CD4-positive, alpha-beta T cell treated with Interleukin-15 for 1 hour (primary cell): ENCODE results near the gene UBALD1.
A peak's percentile ranks its signal among the peaks of the same experiment; 100 is the strongest.

ENCODE experiments used
- DNase-seq: peaks from one replicate; pipeline ENCODE4 v3.0.0-alpha.2; 2020

UBALD1 gene

DNA sequence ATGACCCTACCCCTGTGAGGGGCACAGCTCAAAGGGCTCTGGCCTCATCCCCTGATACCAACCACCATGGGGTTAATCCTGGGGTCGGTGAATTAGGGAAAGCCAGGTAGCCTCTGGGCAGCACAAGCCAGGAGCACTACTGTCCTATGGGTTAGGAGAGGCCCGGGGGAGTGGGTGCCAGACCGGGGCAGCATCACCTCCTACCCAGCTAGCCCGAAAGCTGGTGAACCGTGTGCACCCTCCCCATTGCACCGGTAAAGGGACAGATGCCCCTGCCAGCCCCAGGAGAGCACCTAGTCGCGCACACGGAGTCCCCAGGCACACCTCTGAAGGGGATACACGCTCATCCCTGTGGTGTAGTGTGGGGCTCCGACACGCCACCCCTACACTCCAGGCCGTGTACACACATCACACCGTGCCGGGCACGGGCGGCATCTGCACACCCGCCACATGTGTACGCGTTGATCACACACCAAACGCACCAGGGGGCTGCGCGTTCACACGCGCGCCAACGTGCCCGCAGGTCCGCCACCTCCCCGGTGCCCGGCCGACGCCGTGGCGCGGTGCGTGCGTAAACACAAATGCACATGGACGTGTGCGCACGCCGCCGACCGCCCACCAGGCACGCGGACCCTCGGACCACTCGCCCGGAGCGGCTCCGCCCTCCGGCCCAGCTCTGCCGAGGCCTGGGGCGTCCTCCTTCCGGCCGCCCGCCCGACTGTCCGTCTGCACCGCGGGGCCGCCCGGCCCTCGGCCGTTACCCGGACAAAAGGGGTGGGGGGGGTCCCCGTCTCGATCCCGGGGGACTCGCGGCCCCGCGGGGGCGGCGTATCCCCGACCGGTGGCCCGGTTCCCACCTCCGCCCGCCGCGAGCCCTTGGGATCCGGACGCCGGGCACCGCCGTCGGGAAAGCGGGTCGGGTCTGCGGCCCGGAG lies 785 bp downstream of the UBALD1 start:
- DNase-seq: peak; percentile 24

DNA sequence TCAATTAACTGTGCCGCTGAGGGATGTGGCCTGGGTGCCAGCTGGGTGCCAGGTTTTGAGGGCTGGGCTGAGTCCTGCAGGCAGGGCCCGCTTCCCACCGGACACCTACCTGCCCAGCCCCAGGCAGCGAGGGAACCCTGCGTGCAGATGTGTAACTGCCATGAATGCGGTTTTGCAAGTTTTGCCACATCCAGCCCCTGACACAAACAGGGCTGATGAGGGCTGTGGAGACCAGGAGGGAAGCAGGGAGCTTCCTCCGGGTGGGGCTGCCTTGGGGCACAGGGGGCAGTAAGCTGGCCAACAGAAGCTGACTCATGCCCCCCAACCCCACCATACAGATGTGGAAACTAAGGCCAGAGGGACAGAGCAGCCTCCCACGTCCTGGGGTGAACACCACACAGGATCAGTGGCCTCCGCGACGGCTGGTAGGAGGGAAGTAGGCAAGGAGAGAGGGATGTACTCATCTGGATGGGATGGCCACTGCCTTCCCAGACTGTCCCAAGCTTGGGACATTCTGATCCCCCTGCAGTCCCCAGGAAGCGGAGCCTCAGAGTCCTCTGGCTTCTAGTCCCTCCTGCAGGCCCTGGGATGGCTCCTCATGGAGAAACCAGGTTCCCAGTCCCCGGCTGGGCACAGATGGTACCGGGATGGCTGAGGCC lies 1.6 kb downstream of the UBALD1 start:
- DNase-seq: no peak

DNA sequence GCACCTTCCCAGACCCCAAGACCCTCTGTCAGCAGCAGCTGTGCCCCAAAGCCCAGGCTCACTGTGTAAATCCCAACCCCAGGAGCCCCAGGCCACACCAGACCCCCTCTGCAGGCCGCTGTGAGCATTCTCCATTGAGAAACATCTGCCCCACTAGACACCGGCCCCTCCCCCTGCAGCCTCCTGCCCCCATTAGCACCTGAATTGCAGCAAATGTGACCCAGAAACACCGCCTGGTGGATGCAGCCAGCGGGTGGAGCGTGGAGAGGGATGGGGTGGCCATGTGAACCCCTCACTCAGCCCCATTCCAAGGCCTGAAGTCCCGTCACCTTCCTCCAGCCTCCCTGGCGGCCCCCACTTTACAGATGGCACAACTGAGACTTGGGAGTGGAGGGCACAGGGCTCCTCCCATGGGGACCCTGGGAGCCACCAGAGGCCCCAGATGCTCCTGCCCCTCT lies 2.2 kb downstream of the UBALD1 start:
- no peak for DNase-seq

DNA sequence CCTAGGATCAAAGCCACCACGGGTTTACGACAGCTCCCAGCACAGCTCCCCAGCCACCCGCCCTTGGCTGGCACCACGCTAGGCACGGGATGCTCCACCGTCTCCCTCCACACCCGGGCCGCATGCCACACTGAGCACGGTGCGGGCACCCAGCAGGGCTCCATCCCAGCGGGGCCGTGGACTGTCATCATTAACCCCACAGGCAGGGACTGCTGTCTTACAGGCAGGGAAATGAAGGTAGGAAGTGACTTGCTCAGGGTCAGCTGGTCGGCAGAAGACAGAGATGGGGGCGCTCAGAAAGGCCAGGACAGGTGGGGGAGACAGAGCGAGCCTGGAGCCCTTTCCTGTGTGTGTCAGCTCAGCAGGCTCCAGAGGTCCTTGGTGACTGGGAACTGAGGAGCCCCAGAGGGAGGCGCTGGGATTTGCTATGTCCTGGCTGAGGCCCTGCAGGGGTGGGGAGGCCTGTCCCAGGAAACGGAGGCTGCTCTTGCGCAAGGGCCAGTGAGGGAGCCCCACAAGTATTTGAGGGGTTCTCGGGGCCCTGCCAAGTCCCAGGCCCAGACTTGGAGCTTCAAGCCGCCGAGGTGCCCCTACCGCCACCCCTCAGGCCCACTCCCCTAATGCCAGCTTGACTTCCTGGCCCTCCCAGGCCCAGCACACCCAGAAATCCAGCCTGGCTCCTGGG lies 3.2 kb downstream of the UBALD1 start:
- DNase-seq: no peak

DNA sequence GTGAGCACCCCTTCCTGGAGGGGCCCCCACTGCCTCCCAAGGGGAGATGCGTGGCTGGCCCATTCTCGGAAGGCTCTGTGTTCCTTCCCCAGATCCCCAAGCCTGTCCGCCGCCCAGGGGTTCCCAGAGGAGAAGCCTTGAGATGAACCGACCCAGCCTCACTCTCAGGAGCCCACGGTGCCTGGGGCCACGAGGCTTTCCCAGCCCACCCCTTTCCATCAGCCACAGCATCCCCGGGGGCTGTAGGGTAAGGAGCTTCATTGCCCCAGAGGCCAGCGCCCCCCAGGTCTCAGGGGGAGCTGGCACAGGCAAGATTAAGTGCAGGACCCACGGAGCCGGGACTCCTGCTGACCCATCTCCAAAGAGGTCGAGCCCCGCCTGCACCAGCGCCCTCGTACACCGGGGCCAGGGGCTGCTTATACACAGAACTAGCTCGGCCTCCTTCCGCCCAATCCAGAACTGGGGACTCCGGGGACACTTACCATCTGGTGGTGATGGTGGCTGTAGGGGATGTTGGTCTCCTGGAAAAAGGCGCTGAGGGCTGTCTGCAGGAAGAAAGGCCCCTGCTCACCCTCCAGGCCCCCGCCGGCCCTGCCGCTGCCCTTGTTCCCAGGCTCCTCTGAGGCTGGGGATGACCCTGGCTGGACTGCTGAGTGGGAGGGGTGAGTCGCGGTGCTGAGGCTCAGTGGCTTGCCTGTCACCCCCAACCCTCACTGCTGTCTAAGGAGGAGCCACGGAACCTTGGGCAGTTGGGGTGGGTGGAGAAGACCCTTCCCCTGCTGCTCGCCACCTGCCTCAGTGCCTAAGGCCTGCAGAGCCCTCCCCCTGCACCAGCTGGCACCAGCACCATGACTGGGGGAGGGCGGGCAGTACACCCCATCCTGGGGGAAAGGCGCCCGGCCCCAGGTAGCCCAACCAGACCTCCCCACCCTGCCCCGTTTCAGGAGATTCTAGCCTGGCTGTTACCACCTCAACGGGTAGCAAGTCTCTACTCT lies 4.4 kb downstream of the UBALD1 start:
- no peak for DNase-seq

DNA sequence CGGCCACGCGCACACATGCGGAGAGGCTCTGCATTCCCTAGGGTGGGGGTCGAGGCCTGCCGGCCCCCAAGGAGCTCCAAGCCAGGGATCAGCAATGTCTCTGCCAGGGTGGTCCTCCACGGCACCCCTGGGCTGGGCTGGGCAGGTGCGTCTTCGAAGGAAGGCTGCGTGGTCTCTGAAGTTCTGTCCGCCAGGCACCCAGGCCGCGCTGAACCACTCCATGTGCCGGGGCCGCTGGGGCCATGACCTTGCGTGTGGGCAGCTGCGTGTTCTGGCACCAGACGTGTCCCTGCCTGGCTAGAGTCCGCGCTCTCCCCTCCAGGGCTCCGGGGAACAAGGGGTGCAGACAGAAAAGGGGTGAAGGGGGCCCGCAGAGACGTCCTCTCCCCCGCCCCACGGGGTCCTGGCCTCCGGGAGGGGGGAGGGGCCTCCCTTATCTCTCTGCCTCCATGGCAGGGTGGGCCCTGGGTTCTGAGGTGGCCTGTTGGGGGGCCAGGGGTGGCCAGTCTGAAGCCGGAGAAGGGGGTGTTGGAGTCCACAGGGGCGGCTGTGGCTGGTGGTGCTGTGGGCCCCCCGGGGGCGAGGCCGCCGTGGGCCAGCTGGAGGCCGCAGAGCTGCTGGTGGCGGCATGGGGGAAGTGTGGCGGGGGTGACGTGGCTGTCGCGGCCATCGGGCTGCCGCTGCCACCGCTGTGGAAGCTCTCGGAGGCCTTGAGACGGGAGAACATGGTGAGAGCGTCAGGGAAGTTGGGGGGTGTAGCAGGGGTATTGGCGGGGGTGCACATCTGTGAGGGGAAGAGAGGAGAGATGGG lies 5.3 kb downstream of the UBALD1 start:
- no peak for DNase-seq

DNA sequence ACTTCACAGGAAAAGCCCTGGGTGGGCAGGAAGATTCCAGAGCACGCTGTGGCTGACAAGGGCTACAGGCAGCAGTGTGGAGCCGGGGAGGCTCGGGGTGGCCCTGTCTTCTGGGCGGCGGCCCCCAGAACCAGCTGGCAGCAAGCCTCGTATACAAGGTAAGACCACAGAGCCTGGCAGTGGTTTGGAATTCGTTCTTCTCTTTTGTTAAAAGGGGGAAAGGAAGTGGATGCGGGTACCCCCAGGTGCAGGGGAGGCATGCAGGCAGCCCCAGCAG lies 6.0 kb downstream of the UBALD1 start:
- no peak for DNase-seq

DNA sequence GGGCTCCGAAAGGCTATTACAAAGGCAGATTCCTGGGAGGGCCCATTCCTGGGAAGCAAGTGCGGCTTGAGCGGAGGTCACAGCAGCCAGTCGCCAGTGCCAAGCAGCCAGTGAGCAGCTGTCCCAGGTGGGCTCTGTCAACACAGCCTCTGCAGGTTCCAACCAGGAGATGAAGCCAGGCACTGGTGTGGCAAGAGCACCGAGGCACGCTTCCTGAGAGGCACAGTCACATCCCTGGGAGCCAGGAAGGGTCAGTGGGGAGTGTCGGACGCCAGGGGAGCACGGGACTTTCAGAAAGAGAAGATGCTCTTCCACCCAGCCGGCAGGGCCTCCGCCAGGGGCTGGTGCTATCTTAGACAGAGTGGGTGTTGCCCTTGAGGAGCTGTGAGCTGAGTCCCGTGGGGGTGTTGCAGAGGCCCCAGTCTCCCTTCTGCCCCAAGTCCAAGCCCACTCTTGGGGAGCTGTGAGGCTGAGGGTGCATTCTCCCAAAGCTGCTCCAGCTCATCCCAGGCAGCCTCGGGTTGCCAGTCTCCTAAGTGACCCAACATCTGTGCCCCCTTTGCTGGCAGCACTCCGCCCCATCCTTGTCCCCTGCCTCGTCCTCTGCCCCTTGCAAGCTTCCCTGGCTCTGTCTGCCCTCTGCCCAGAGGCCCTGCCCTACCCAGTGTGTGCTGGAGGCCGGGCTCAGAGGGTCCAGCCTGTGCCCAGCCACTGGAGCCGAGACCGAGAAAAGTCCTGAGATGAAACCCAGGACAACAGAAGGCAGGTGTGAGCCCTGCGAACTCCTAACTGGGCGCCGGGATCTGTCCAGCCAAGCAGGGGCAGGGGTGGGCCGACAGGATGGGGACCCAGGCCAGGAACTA lies 6.6 kb downstream of the UBALD1 start:
- DNase-seq: no peak

DNA sequence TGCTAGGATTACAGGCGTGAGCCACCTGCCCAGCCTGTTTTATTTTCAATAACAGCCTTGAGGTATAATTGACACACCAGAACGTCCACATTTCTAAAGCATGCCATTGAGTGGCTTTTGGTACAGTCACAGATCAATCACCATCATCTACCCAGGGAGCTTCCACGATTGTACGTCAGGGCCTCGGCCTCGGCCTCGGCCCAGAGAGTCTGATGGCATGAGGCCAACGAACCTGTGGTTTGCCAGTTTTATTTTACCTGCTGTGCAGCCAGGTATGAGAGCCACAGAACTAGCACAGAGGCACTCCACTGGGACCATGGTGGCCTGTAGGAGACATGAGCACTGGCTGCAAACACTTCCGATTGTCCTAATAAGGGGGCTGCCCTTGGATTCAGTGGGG lies 8.3 kb downstream of the UBALD1 start:
- DNase-seq: no peak

DNA sequence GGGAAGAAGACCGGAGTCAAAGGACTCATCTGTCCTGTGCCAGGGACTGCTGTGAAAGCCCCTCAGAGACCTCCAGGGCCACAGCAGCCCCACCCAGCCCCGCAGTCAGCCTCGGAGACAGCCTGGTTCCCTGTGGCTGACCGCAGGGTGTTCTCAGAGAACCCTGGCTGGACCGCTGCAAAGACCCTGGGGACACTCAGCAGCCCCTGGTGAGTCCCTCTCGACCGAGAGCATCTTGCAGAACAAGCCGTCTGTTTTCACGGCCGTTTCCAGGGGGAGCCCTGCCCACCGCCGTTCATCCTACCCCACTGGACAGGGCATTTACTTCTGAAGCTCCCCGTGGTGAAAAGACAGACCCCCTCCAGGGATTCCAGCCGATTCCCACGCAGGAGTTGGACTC lies 10.3 kb downstream of the UBALD1 start:
- DNase-seq: no peak

DNA sequence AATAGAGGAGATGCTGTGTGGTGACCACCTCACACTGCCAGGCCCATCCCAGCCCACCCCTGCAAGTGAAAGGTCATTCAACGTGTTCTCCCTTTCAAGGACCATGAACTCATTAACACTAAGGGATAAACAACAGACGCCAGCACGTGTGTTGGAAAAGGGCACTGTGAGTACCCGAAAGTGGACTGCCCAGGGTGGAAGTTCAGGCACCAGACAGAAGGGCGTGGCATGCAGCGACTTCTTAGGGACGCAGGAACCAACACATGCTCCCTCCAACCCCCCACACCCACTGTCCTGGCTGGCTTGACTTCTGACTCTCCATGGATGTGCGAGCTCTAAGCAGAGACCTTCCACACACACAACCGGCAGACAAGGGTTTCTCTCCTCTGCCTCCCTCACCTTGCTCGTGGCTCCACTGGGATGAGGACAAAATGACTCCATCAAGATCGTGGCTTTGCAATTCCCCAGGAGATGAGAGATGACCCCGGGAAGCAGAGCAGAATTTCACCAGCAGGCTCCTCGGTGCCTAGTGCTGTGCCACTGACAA lies 11.0 kb downstream of the UBALD1 start:
- no peak for DNase-seq

DNA sequence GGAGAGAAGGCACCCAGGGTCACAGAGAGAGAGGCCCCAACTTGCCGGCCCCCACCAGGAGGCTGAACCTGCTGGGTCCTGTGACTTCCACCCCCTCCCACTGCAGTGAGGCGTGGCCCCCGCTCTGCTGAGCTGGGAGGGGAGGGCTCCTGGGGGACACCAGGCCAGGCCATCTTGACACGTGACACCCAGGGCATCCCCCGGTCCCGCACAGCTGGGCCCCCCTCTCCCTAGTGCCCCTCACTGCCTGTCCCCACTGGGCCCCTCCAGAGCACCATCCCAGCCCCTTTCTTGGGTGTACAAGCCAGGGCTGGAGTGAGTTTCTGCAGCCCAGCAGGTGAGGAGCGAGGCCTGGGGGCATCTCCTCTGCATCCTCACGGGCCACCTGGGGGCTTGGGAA lies 12.4 kb downstream of the UBALD1 start:
- DNase-seq: no peak

DNA sequence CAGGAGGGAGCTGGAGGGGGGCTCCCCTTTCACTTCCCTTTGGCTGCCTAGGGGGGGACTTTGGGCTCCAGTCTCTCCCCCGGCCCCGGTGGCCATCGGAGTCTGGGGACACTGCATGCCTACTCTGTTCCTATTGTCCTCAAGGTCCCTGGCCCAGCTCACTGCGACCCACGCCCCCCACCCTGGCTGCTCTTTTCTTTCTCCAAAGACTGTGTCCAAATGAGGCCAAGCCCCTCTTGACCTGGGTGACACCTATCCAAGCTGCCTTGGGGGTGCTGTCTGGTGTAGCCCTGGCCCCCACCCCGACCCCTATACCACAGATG lies 12.9 kb downstream of the UBALD1 start:
- no peak for DNase-seq

DNA sequence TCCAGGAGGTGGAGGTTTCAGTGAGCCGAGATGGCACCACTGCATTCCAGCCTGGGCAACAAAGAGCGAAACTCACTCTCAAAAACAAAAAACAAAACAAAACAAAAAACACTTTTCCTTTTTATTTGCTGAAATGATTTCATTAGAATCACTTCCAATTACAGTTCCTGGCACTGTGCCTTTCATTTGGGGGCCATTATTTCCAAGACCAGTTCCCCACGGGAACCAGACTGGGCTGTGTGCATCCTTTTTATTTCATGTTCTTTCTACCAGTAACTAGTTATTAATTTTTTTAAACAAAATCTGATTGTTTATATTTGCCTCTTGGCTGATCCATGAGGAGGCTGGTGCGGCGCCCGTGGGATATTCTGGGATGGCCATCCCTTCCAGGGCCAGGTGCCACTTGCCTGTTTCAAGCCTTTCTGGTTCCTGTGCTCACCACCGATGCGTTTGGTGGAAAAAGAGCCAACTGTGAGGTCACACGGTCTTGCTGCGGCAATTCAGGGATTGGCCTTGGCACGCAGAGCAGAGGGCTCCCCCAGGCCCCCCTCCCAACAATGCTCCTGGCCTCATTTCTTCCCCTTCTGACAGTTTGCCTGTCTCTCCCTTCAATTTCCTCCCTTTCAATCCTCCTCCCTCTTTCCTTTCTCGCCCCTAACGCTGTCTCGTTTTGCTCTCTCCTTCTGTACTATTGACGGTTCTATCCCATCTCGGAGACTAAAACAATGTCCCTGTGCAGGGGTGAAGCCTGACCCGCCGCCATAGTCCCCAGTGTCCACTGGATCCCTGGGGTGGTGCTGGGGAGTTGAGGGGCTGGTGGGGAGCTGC lies 13.4 kb downstream of the UBALD1 start:
- DNase-seq: no peak

DNA sequence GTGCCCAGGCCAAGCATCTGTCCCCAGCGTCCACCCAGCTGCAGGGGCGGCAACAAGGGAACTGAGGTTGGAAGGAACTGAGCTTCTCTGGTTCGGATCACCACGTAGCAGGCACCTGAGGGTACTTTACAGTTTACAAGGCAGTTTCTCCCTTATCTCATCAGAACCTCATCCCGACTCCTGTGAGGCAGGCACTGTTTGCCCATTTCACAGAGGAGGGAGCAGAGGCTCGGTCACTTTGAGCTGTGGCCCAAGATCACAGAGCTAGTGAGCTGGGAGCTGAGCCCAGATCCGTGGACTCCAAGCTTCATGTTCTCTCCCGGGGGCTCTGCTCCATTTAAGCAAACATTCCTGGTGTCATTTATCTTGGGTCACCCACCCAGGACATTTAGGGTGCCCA lies 15.1 kb downstream of the UBALD1 start:
- no peak for DNase-seq

DNA sequence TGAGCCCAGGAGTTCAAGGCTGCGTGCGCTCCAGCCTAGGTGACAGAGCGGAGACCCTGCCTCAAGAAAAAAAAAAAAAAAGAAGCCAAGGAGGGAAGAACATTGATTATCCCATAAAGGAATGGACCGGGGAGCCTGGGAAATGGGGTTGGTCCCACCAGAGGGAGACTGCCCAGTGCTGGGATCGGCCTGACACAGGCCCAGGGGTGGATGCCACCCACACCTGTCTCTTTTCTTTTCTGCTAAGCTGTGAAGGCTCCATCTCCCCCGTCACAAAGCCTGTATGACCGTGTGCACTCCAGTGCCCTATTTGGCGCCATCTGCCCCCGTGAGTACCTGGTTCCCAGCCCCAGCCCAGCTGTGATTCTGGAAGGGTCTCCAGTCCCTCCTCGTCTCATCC lies 15.7 kb downstream of the UBALD1 start:
- no peak for DNase-seq

DNA sequence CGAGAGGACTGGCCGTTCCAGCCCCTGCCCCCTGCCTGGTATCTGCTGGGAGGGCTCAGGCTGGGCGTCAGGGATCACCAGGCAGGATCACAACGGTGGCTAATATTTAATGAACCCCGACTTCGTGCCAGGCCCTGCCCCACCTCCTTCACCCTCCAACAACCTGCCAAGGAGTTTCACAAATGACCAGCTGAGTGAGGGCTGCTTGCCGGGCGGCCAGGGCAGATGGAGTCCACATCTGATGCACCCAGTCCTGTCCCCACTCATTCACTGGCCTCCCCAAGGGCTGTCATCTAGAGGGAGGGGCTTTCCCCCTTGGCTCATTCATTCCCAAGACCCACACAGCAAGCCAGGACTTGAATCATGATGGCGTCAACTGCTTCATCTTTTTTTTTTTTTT lies 17.5 kb downstream of the UBALD1 start:
- no peak for DNase-seq

DNA sequence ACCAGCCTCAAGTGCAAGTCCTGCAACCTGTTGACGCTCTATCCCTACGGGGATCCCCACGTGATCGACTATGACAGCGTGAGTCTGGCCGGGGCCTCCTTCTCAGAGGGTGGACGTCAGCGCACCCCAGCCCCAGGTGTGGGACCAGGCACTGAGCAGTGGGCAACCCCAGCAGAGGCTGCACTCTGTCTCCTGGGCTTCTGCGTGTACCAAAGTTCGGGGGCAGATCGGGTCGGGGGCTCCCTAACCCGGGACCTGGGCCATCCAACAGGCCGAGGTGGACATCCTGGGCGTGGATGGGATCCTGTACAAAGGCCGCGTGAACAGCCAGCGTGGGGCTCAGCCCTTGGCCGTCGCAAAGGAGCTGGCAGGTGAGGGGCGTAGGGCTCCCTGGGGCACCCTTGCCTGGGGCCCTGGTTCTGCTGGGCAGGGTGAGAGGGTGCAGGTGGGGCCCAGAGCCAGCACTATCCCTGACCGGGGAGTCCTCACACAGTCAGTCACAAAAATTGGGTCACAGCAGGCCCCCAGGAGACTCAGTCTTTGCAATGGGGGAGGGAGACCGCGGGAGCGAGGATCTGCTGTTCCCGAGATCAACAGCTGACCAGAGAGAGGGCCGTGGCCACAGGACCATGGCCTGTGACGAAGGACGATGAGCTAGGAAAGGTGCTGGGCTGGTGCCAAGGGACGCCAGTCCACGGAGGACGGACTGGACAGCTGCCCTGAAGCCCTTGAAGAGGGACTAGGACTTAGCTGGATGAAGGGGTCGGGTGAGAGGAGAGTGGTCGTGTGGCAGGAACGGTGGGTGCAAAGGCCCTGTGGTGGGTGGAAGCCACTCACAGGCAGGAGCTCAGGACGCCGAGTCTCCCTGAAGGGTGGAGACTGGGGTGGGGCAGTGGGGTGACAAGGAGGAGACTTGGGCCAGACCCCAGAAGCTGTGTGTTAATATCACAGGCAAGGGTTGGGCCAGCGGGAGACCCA lies 20.0 kb downstream of the UBALD1 start:
- no peak for DNase-seq

DNA sequence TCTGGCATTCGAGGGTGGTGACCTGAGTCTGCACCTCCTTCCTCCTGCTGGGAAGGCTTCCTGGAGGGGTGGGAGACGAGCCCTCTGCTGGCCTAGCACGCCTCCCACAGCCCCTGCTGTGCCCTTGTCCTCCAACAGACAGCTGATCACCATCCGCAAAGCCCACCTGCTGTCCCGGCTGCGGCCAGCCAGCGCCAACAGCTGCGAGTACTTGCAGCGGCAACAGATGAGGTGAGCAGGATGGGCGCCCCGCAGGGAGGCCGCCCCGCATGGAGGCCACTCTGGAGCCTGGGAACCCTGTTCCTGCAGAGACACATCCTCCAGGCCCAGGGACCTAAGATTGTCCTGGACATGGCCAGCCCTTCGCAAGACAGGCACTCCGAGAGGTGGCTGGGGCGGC lies 21.6 kb downstream of the UBALD1 start:
- DNase-seq: no peak
